PC-3 (cell line): Measurements from ENCODE around the gene FXYD1.

Experiments used
- CTCF ChIP-seq: fragments of 300-600 bp; sonication (generic); conservative IDR thresholded peaks from 2 replicates; pipeline ENCODE4 v1.5.1; 2017; ENCODE audit warnings: antibody characterized with exemption, low read depth, mild to moderate bottlenecking, low read length
- EZH2 ChIP-seq: fragments of 300-600 bp; sonication (generic); IDR thresholded peaks from one replicate; pipeline ENCODE4 v1.6.1; 2017; ENCODE audit warnings: antibody characterized with exemption, mild to moderate bottlenecking, low read length; ENCODE audit not compliant: unreplicated experiment

GRCh38 chr19:35184267-35184666, 45.6 kb downstream of the FXYD1 start:
- no peak for TF ChIP-seq CTCF
- TF ChIP-seq EZH2 = no peak
